H1 (cell line): ENCODE measurements around the gene SLC1A4. TPM values are rescaled to one million over a fixed set of nuclear protein-coding genes. Genes with fewer than 3 reads are reported as not detected.

Experiments
- CTBP2 ChIP-seq: IDR thresholded peaks from 2 replicates; pipeline ENCODE4 v1.7.0; 2011; ENCODE audit warnings: borderline replicate concordance, mild to moderate bottlenecking, moderate library complexity, mixed read lengths, low read length; ENCODE audit not compliant: insufficient read depth, insufficient read length
- EGR1 ChIP-seq: IDR thresholded peaks from 2 replicates; pipeline ENCODE4 v1.6.1; 2011; ENCODE audit warnings: low read depth, low read length, borderline replicate concordance
- RAD21 ChIP-seq, 2 experiments: IDR thresholded peaks in 1 of 2; conservative IDR thresholded peaks in 1 of 2; 2 replicates each; pipeline ENCODE4 v1.6.1; 2011; ENCODE audit warnings: low read depth in 2 of 2, low read length in 2 of 2, improper control_type of control experiment in 1 of 2, inconsistent platforms in 1 of 2, mild to moderate bottlenecking in 1 of 2, moderate library complexity in 1 of 2
- YY1 ChIP-seq: IDR thresholded peaks from 2 replicates; pipeline ENCODE4 v1.6.1; 2011; ENCODE audit warnings: low read depth, mild to moderate bottlenecking, low read length
- polyA plus RNA-seq, 7 experiments: library from polyadenylated mRNA; depleted of rRNA in 3 of 7; stranded (reverse) in 5 of 7; unstranded in 2 of 7; fragments of >200 nt in 5 of 7; fragments of 200-250 nt in 2 of 7; gene quantifications; 1 replicate in 5 of 7; 2 replicates in 1 of 7; 4 replicates in 1 of 7; pipeline versions ENCODE4 v1.2.1 to v1.2.3, GENCODE V29; 2011 to 2013; ENCODE audit warnings: missing spikeins in 2 of 7, mixed read lengths in 2 of 7
- total RNA-seq: library from RNA; stranded (reverse); fragmentation: NEBNext Ultra II Directional; extraction: Animal tissue kit (Norgen Biotek cat#: 25700); gene quantifications from 2 replicates; pipeline ENCODE4 v1.2.1, GENCODE V29; 2021

The SLC1A4 gene
- total and polyA plus RNA-seq, 2 of the 8 experiments (the other 6 are each of a cell fraction or from before 2014, with no cell fraction given), result 0.44 to 0.86 TPM

GRCh38 chr2:64942693-64943092 lies 46.5 kb upstream of the SLC1A4 start (continued):
- TF ChIP-seq RAD21 (IDR thresholded peaks at IDR 0.05 in 1 of 2, conservative IDR thresholded peaks at IDR 0.05 in 1 of 2; ENCODE audit: low read depth in 2 of 2, low read length in 2 of 2) (no peak), CTBP2 (no peak), YY1 (no peak), EGR1 (no peak)
